ENCODE measurements around the gene TEX48. TPM values are rescaled to one million over a fixed set of nuclear protein-coding genes. Genes with fewer than 3 reads are reported as not detected.

TEX48 gene
- total RNA-seq, 1 experiment from 2014 or later, result not detected

DNA sequence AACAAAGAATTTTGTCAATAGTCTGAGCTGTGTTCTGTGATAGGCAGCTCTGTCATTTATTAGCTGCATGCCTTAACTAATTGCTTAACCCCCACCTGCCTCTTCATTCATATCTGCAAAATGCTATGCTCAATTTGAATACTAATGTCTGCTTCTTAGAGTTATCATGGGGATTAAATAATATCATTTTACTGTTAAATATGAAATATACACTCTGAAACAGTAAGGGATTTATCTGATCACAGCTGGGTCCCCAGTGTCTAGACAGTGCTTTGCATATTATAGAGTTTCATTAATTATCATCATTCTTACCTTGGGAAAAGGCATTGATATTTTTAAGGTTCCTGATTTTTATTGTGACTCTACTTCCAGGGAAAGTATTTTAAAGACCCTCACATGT is 12.0 kb downstream of the TEX48 start:
- Mint-ChIP-seq H3K9me3 (ENCODE audit: low read depth, unreplicated experiment) (no peaks in the 10 kb centered on the region), H3K27ac (ENCODE audit: unreplicated experiment) (no peak overlapping the region), H3K36me3 (ENCODE audit: insufficient read depth, unreplicated experiment) (no peaks in the 10 kb centered on the region), H3K27me3 (ENCODE audit: unreplicated experiment) (no peaks in the 10 kb centered on the region), H3K4me3 (ENCODE audit: low read depth, unreplicated experiment) (no peak overlapping the region), H3K4me1 (ENCODE audit: low read depth, unreplicated experiment) (no peaks in the 10 kb centered on the region)
- intact Hi-C loops (cut with micrococcal nuclease; ENCODE audit: unreplicated experiment), result no loop called here
- TF ChIP-seq CTCF (IDR thresholded peaks at IDR 0.05; ENCODE audit: unreplicated experiment), result no peak
- no peak for DNase-seq
- BruUV-seq (replicated peaks), result no TSS peak
- CTCF ChIA-PET, result no interaction called here

DNA sequence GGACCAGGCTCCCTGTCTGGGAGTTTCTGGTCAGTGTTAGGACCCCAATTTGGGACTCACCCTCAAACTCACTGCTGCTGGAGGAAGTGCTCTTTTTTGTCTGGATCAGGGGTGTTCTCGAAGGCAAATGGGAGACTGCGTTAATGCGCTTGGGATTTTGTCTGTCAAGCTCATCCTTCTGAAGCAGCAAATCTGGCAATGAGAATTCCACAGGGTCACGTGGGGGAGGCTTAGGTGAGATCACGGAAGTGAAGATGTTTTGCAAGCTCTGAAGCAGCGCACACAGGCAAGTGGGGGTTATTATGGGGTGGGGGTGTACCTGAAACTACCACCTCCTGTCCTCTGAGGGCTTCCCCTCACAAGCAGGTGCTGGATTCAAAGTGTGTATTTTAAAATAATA is 13.8 kb downstream of the TEX48 start:
- Mint-ChIP-seq H3K9me3 (ENCODE audit: low read depth, unreplicated experiment) (no peaks in the 10 kb centered on the region), H3K4me3 (ENCODE audit: low read depth, unreplicated experiment) (no peak overlapping the region), H3K27me3 (ENCODE audit: unreplicated experiment) (no peaks in the 10 kb centered on the region), H3K4me1 (ENCODE audit: low read depth, unreplicated experiment) (no peaks in the 10 kb centered on the region), H3K27ac (ENCODE audit: unreplicated experiment) (no peak overlapping the region), H3K36me3 (ENCODE audit: insufficient read depth, unreplicated experiment) (no peaks in the 10 kb centered on the region)
- TF ChIP-seq CTCF (IDR thresholded peaks at IDR 0.05; ENCODE audit: unreplicated experiment), result no peak
- BruUV-seq (replicated peaks), result no TSS peak
- intact Hi-C loops (cut with micrococcal nuclease; ENCODE audit: unreplicated experiment), result no loop called here
- CTCF ChIA-PET, result no interaction called here
- DNase-seq, result no peak

DNA sequence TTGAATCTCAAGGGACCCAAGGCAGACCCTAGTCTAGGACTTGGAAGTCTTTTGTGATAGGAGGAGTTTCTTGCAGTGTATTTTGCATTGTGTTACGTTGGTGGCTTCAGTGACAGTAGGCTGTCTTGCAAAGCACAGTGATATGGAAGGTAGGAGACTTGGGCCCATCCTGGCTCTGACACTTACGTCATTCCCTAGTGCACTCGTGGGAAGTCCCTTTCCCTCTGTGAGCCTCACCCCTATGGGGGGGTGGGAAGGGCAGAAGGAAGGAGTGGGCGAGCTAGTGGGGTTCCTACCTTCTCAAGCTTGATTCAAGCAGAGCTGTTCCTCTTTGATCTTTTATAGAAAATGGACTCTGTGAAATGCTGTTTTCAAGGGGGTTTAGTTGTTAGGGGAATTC is 15.1 kb downstream of the TEX48 start:
- Mint-ChIP-seq H3K27me3 (ENCODE audit: unreplicated experiment) (no peaks in the 10 kb centered on the region), H3K36me3 (ENCODE audit: insufficient read depth, unreplicated experiment) (no peaks in the 10 kb centered on the region), H3K9me3 (ENCODE audit: low read depth, unreplicated experiment) (no peaks in the 10 kb centered on the region), H3K27ac (ENCODE audit: unreplicated experiment) (no peak overlapping the region), H3K4me1 (ENCODE audit: low read depth, unreplicated experiment) (no peaks in the 10 kb centered on the region), H3K4me3 (ENCODE audit: low read depth, unreplicated experiment) (no peak overlapping the region)
- intact Hi-C loops (cut with micrococcal nuclease; ENCODE audit: unreplicated experiment), result no loop called here
- no peak for TF ChIP-seq CTCF (IDR thresholded peaks at IDR 0.05; ENCODE audit: unreplicated experiment)
- no peak for DNase-seq
- CTCF ChIA-PET, result no interaction called here
- BruUV-seq (replicated peaks), result no TSS peak

GRCh38 chr9:114666401-114666800 is 15.6 kb downstream of the TEX48 start:
- no peak overlapping the region for H3K4me3 Mint-ChIP-seq (ENCODE audit: low read depth, unreplicated experiment)
- no TSS peak for BruUV-seq (replicated peaks)
- DNase-seq, result no peak
- H3K27ac Mint-ChIP-seq (ENCODE audit: unreplicated experiment), result no peak overlapping the region
- H3K36me3 Mint-ChIP-seq (ENCODE audit: insufficient read depth, unreplicated experiment), result no peaks in the 10 kb centered on the region
- H3K27me3 Mint-ChIP-seq (ENCODE audit: unreplicated experiment), result no peaks in the 10 kb centered on the region
- intact Hi-C loops (cut with micrococcal nuclease; ENCODE audit: unreplicated experiment), result no loop called here
- no peaks in the 10 kb centered on the region for H3K4me1 Mint-ChIP-seq (ENCODE audit: low read depth, unreplicated experiment)
- TF ChIP-seq CTCF (IDR thresholded peaks at IDR 0.05; ENCODE audit: unreplicated experiment), result no peak
- CTCF ChIA-PET, result no interaction called here
- H3K9me3 Mint-ChIP-seq (ENCODE audit: low read depth, unreplicated experiment), result no peaks in the 10 kb centered on the region

- no TSS peak for BruUV-seq (replicated peaks)
- CTCF ChIA-PET, result no interaction called here
These were observed 17.8 kb downstream of the TEX48 start for GRCh38 chr9:114664181-114664580.

More at GRCh38 chr9:114664181-114664580, 17.8 kb downstream of the TEX48 start:
- no peak overlapping the region for H3K4me3 Mint-ChIP-seq (ENCODE audit: low read depth, unreplicated experiment)
- TF ChIP-seq CTCF (IDR thresholded peaks at IDR 0.05; ENCODE audit: unreplicated experiment), result no peak
- no peaks in the 10 kb centered on the region for H3K36me3 Mint-ChIP-seq (ENCODE audit: insufficient read depth, unreplicated experiment)
- peaks cover 15% of the 10 kb centered on the region for H3K27me3 Mint-ChIP-seq (ENCODE audit: unreplicated experiment)
- H3K4me1 Mint-ChIP-seq (ENCODE audit: low read depth, unreplicated experiment), result no peaks in the 10 kb centered on the region
- no peak overlapping the region for H3K27ac Mint-ChIP-seq (ENCODE audit: unreplicated experiment)
- intact Hi-C loops (cut with micrococcal nuclease; ENCODE audit: unreplicated experiment), result loop anchor here (5.0 kb wide), 1 partner anchor 248 kb away; no protein-coding TSS in a partner anchor
- no peak for DNase-seq
- no peaks in the 10 kb centered on the region for H3K9me3 Mint-ChIP-seq (ENCODE audit: low read depth, unreplicated experiment)

Measured in Calu3 (cell line).